KG1 (cell line): ENCODE data around the gene ARPP19.
"Not testable (repeated sequence)": the region's sequence is repeated elsewhere in the genome, so short reads cannot be mapped to it uniquely, and the experiment has no call there.

Experiments
- DNase-seq: peaks from one replicate; lab custom pipeline; 2025; lab: John Stamatoyannopoulos, UW

The ARPP19 gene, protein sequence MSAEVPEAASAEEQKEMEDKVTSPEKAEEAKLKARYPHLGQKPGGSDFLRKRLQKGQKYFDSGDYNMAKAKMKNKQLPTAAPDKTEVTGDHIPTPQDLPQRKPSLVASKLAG

DNA sequence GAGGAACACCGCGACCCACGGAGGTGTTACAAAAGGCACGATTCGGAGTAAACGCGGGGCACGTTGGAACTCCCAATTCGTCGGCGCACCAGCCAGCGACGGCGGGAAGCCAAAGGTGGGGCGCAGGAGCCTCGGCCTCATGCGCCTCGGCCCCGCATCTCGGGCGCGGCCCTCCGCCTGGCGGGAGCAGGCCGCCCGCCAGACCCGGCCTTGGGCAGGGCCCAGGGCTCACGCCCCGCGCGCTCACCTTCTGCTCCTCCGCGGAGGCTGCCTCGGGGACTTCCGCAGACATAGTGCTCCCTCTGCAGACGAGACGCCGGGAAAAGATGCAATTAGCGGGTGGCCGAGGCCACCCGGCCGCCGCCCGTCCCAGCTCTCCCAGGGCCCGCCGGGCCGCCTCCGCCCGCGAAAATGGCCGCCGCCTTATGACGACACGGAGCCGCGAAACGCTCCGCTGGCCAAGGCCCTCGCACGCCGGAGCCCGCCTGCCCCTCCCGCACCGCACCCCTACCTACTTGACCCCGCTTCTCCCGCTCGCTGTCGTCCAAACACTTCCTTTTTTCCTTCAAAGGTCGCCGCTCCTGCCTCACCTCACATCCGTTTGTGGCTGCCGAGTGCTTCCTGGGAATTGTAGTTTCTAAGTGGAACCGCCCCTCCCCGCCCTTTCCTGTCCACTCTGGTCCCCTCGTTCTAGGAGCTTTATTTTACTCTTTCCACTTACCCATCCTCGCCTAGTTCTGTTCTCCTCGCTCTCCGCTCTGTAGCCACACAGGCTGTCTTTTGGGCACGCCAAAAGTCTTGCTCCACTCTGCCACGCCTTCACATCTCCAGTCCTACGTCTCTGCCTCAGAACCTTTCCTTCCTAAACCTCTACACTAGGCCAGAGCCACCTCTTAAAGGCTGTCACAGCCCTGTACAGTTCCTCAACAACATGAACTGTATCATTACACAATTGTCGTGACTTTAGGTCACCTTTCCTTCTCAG is at the start of gene ARPP19:
Gene ARPP19 (minus strand): TSS at position 430 of the 985 bp plus-strand sequence. CDS start 138 bp downstream, at position 292.
- peak; percentile 69 for DNase-seq

GRCh38 chr15:52617026-52617425 is 48.2 kb upstream of the ARPP19 start:
- DNase-seq, result no peak

DNA sequence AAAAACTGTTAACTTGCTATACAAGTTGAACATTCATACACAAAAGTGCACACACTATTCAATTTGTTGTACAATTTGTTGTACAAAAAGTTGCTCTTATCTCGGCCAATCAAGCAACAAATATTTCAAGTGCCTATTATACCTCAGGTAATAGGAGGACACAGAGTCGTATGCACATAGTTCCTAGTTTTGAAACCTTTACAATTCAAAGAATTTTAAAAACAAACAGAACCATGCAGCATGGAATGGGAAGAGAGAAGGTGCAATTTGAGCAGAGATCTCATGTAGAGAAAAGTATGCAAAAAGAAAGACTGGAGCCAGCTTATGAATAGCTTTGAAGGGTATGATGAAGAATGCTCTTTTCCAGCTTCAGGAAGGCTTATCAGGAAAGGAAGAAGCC is 46.5 kb upstream of the ARPP19 start:
- no peak for DNase-seq

- no peak for DNase-seq
Measured at GRCh38 chr15:52609593-52609992, 40.8 kb upstream of the ARPP19 start.

DNA sequence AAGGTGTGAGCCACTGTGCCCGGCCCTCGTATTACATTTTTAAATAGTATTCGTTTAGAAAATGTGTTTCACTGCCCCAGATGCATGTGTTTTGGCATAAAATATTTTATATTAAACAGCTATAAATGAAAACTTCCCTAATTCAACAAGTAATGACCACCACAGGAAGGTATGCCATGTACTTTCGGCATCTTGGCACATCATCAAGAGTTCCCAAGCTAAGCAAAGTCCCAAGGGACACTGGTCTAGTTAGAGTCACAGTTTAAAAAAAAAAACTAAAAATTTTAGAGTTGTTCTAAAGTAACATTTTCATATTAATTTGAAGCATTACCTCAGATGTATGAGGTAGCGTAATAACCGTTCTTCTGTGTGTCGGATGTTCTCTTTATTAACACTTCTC is 15.6 kb upstream of the ARPP19 start:
- no peak for DNase-seq

GRCh38 chr15:52579852-52580251 is 11.0 kb upstream of the ARPP19 start:
- DNase-seq, result no peak

GRCh38 chr15:52576692-52577091 is 7.9 kb upstream of the ARPP19 start:
- DNase-seq, result no peak

DNA sequence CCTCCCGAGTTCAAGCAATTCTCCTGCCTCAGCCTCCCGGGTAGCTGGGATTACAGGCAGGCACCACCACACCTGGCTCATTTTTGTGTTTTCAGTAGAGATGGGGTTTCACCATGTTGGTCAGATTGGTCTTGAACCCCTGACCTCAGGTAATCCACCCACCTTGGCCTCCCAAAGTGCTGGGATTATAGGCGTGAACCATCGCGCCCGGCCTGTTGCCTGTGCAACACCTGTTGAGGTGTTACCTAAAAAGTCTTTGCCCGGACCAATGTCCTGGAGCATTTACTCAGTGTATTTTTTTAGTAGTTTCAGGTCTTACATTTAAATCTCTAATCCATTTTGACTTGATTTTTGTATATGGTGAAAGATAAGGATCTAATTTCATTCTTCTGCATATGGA is 6.7 kb upstream of the ARPP19 start:
- DNase-seq, result not testable (repeated sequence)

- DNase-seq, result no peak
Measured at GRCh38 chr15:52575072-52575471, 6.2 kb upstream of the ARPP19 start.

- not testable (repeated sequence) for DNase-seq
Measured at GRCh38 chr15:52574623-52575022, 5.8 kb upstream of the ARPP19 start.

- DNase-seq, result no peak
Measured at GRCh38 chr15:52567871-52568600, 794 bp downstream of the ARPP19 start.

DNA sequence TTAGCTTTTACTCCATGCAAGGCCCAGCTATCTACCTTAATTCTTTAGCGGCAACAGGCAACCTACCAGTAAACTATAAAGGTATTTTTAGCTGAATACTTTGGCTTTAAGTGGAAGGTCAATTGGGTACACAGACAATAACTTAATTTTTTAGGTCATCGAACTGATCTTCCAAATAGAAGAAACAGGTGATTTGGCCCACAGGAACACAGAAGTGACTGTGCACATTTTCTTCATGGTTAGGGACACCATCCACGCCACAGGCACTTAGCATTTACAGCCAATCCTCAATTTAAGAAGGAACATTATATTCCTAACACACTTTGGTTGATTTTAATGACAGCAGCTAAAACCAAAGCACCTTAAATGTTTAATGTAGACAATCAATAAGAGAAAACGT is 1.9 kb downstream of the ARPP19 start:
- no peak for DNase-seq

- not testable (repeated sequence) for DNase-seq
Measured at GRCh38 chr15:52565417-52566358, 3.1 kb downstream of the ARPP19 start.

GRCh38 chr15:52563501-52564060 is 5.2 kb downstream of the ARPP19 start:
- no peak for DNase-seq

DNA sequence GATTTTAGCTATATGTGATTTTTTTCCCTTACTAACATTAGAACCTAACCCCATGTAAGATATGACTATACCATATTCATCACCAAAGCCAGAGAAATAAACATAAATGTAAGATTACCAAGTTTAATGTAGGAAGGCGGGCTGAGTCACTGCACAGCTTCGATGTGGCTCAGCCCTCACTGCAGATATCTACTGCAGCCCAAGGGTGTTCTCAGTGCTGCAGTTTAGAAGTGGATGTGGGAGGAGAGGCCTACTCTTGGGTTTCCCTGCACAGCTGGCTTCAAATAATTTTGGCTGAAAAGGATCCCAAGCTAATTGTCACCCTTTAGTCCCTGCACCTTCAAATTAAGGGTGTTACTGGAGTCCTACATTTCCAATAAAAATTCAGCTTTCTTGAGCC is 9.3 kb downstream of the ARPP19 start:
- no peak for DNase-seq

GRCh38 chr15:52559022-52559421 is 9.8 kb downstream of the ARPP19 start:
- DNase-seq, result no peak

- DNase-seq, result no peak
Measured at GRCh38 chr15:52558196-52558595, 10.6 kb downstream of the ARPP19 start.

GRCh38 chr15:52557274-52557641 is 11.6 kb downstream of the ARPP19 start:
- no peak for DNase-seq

GRCh38 chr15:52556524-52557273 is 12.1 kb downstream of the ARPP19 start:
- DNase-seq, result no peak

- DNase-seq, result no peak
Measured at GRCh38 chr15:52552303-52552702, 16.5 kb downstream of the ARPP19 start.

GRCh38 chr15:52551762-52552161 is 17.1 kb downstream of the ARPP19 start:
- no peak for DNase-seq
